ENCODE data around the gene ACAT1. TPM values are rescaled to one million over a fixed set of nuclear protein-coding genes. Genes with fewer than 3 reads are reported as not detected.

ACAT1 gene
- total RNA-seq, result 10 to 100 TPM; 68.5 to 71.6 TPM
- 45.2 TPM for polyA plus RNA-seq

DNA sequence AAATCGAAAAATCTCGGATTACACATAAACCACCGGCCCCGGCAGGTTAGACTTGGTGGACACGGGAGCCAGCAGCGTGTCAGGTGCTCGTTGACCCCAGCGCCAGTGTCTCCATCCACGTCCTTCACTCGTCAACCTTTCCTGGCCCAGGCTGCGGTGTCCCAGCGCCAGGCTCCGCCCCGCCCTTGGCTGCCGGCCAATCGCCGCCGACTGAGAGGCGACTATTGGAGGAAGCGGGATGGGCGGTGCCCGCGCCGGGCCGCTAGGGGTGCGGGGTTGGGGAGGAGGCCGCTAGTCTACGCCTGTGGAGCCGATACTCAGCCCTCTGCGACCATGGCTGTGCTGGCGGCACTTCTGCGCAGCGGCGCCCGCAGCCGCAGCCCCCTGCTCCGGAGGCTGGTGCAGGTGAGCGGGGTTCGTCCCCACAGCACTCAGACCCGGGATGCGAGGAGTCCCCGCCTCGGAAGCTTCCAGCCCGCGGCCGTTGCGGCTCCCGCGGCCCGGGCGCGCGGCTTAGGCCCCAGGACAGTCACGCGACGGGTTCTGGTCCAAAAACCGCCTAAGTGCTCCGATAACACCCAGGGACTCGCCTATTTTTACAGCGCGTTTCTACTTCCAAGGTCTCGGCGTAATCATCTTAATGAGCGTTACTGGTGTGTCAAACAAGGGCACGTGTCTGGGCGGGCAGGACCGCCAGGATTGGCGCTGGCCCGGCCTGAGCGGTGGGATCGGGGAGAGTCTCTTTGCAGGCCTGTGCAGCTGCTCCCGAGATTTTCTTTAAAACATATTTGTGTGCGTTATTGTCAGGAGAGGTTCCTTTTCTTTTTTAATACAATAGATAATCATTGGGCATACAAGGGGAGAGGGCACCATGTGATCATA, at the start of gene ACAT1:
ACAT1 (plus strand) TSS at position 294 of the 882 bp plus-strand sequence; CDS start at position 334, 40 bp downstream.
- peaks cover 5 to 6% (median 6%) of the 10 kb centered on the region in 3 donors for H3K36me3 Mint-ChIP-seq
- CTCF ChIA-PET, result interaction anchor here (0.8 kb wide), 1 partner anchor 9 kb away, joined by 3 read pairs; no protein-coding TSS in a partner anchor
- H3K4me1 Mint-ChIP-seq, result peaks cover 38 to 49% (median 46%) of the 10 kb centered on the region in 3 donors
- H3K27ac Mint-ChIP-seq, result peak within 1 kb of the TSS; percentile 52 to 94 (median 89)
- peak; percentile 93 to 97 (median 95) for DNase-seq
- Histone ChIP-seq H3K27ac (ENCODE audit: low read depth, low read length) (peak within 1 kb of the TSS; percentile 73), H3K4me1 (ENCODE audit: insufficient read depth, low read length) (peaks cover 39% of the 10 kb centered on the region), H3K27me3 (ENCODE audit: insufficient read depth, low read length, poor library complexity, severe bottlenecking) (no peaks in the 10 kb centered on the region), H3K9me3 (ENCODE audit: low read length) (no peaks in the 10 kb centered on the region), H3K4me3 (ENCODE audit: low read length) (peak within 1 kb of the TSS; percentile 86), H3K36me3 (ENCODE audit: insufficient read depth, low read length) (no peaks in the 10 kb centered on the region)
- H3K9me3 Mint-ChIP-seq, result no peaks in the 10 kb centered on the region
- POLR2A ChIA-PET, result interaction anchor here (0.6 kb wide), 1 partner anchor 404 kb away, joined by 6 read pairs; no protein-coding TSS in a partner anchor
- peak within 1 kb of the TSS; percentile 85 to 94 (median 91) for H3K4me3 Mint-ChIP-seq
- no peaks in the 10 kb centered on the region for H3K27me3 Mint-ChIP-seq

DNA sequence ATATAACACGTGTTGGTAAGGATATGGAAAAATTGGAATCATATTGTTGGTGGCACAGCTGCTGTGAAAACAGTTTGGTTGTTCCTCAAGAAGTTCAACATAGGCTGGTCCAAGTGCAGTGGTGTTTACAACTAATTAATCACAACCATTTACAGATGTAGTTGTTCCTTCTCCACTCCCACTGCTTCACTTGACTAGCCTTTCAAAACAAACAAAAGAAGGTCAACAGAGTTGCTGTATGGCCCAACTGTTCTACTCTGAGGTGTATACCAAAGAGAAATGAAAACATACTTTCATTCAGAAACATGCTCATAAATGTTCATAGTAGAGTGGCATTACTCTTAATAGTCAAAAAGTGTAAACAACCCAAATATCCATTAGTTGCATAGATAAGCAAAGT, 36.6 kb upstream of the ACAT1 start:
- CTCF ChIA-PET, result no interaction called here
- Histone ChIP-seq H3K4me1 (ENCODE audit: insufficient read depth, low read length) (no peaks in the 10 kb centered on the region), H3K27ac (ENCODE audit: low read depth, low read length) (no peak overlapping the region)

GRCh38 chr11:108085672-108086071, 35.7 kb upstream of the ACAT1 start:
- no peaks in the 10 kb centered on the region for H3K4me1 ChIP-seq (ENCODE audit: insufficient read depth, low read length)
- H3K27ac Mint-ChIP-seq, result no peak overlapping the region
- H3K27me3 Mint-ChIP-seq, result no peaks in the 10 kb centered on the region
- H3K9me3 Mint-ChIP-seq, result no peaks in the 10 kb centered on the region
- no peak overlapping the region for H3K4me3 Mint-ChIP-seq
- H3K4me3 ChIP-seq (ENCODE audit: low read length), result no peak overlapping the region
- H3K27me3 ChIP-seq (ENCODE audit: insufficient read depth, low read length, poor library complexity, severe bottlenecking), result no peaks in the 10 kb centered on the region
- H3K36me3 Mint-ChIP-seq, result peaks cover 9 to 61% (median 20%) of the 10 kb centered on the region in 3 donors
- H3K36me3 ChIP-seq (ENCODE audit: insufficient read depth, low read length), result peaks cover 17% of the 10 kb centered on the region
- POLR2A ChIA-PET, result no interaction called here
- H3K27ac ChIP-seq (ENCODE audit: low read depth, low read length), result no peak overlapping the region
- no peaks in the 10 kb centered on the region for H3K9me3 ChIP-seq (ENCODE audit: low read length)
- no peak for DNase-seq
- CTCF ChIA-PET, result no interaction called here
- H3K4me1 Mint-ChIP-seq, result peaks cover 0 to 4% (median 4%) of the 10 kb centered on the region in 3 donors

More for the DNA sequence above, 36.6 kb upstream of the ACAT1 start:
- H3K27me3 ChIP-seq (ENCODE audit: insufficient read depth, low read length, poor library complexity, severe bottlenecking), result no peaks in the 10 kb centered on the region
- peaks cover 0 to 4% (median 4%) of the 10 kb centered on the region in 3 donors for H3K4me1 Mint-ChIP-seq
- POLR2A ChIA-PET, result no interaction called here
- no peaks in the 10 kb centered on the region for H3K9me3 Mint-ChIP-seq
- H3K9me3 ChIP-seq (ENCODE audit: low read length), result no peaks in the 10 kb centered on the region
- H3K27ac Mint-ChIP-seq, result no peak overlapping the region
- H3K27me3 Mint-ChIP-seq, result no peaks in the 10 kb centered on the region
- peaks cover 17% of the 10 kb centered on the region for H3K36me3 ChIP-seq (ENCODE audit: insufficient read depth, low read length)
- H3K4me3 Mint-ChIP-seq, result no peak overlapping the region
- no peak overlapping the region for H3K4me3 ChIP-seq (ENCODE audit: low read length)
- peaks cover 9 to 68% (median 20%) of the 10 kb centered on the region in 3 donors for H3K36me3 Mint-ChIP-seq
- DNase-seq, result no peak

DNA sequence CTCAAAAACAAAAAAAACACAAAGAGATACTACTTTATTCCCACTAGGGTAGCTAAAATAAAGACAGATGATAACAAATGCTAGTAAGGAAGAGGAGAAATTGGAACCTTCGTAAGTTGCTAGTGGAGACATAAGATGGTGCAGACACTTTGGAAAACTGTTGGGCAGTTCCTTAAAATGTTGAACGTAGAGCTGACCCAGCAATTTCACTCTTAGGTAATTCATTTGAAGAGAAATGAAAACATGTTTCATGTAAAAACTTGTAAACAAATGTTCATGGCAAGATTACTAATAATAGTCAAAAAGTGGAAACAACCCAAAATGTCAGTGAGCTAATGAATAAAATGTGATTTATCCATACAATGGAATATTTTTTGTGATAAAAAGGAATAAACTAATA, 29.2 kb upstream of the ACAT1 start:
- Histone ChIP-seq H3K27me3 (ENCODE audit: insufficient read depth, low read length, poor library complexity, severe bottlenecking) (no peaks in the 10 kb centered on the region), H3K36me3 (ENCODE audit: insufficient read depth, low read length) (peaks cover 9% of the 10 kb centered on the region), H3K27ac (ENCODE audit: low read depth, low read length) (no peak overlapping the region), H3K9me3 (ENCODE audit: low read length) (no peaks in the 10 kb centered on the region), H3K4me1 (ENCODE audit: insufficient read depth, low read length) (no peaks in the 10 kb centered on the region), H3K4me3 (ENCODE audit: low read length) (no peak overlapping the region)
- no peaks in the 10 kb centered on the region for H3K27me3 Mint-ChIP-seq
- H3K4me3 Mint-ChIP-seq, result no peak overlapping the region
- POLR2A ChIA-PET, result no interaction called here
- H3K9me3 Mint-ChIP-seq, result no peaks in the 10 kb centered on the region
- H3K36me3 Mint-ChIP-seq, result peaks cover 0 to 60% (median 19%) of the 10 kb centered on the region in 3 donors
- H3K4me1 Mint-ChIP-seq, result peaks cover 0 to 2% (median 0%) of the 10 kb centered on the region in 3 donors
- no peak for DNase-seq
- CTCF ChIA-PET, result no interaction called here
- H3K27ac Mint-ChIP-seq, result peak overlapping the region in 2 of 8 donors; percentile 8 to 73

- Histone ChIP-seq H3K27me3 (ENCODE audit: insufficient read depth, low read length, poor library complexity, severe bottlenecking) (no peaks in the 10 kb centered on the region), H3K4me3 (ENCODE audit: low read length) (no peak overlapping the region), H3K9me3 (ENCODE audit: low read length) (no peaks in the 10 kb centered on the region), H3K4me1 (ENCODE audit: insufficient read depth, low read length) (no peaks in the 10 kb centered on the region), H3K27ac (ENCODE audit: low read depth, low read length) (no peak overlapping the region), H3K36me3 (ENCODE audit: insufficient read depth, low read length) (peaks cover 12% of the 10 kb centered on the region)
- no peak overlapping the region for H3K4me3 Mint-ChIP-seq
- H3K27me3 Mint-ChIP-seq, result no peaks in the 10 kb centered on the region
- no peaks in the 10 kb centered on the region for H3K9me3 Mint-ChIP-seq
- peaks cover 0 to 68% (median 22%) of the 10 kb centered on the region in 3 donors for H3K36me3 Mint-ChIP-seq
- H3K4me1 Mint-ChIP-seq, result peaks cover 0 to 2% (median 0%) of the 10 kb centered on the region in 3 donors
- ChIA-PET CTCF (no interaction called here), POLR2A (no interaction called here)
- DNase-seq, result no peak
- H3K27ac Mint-ChIP-seq, result peak overlapping the region in 4 of 8 donors; percentile 52 to 94 (median 75)
Measured at GRCh38 chr11:108093128-108093904, 28.1 kb upstream of the ACAT1 start.

GRCh38 chr11:108097179-108097578, 24.2 kb upstream of the ACAT1 start:
- Histone ChIP-seq H3K36me3 (ENCODE audit: insufficient read depth, low read length) (peaks cover 12% of the 10 kb centered on the region), H3K9me3 (ENCODE audit: low read length) (no peaks in the 10 kb centered on the region), H3K4me3 (ENCODE audit: low read length) (no peak overlapping the region), H3K27ac (ENCODE audit: low read depth, low read length) (no peak overlapping the region), H3K4me1 (ENCODE audit: insufficient read depth, low read length) (no peaks in the 10 kb centered on the region), H3K27me3 (ENCODE audit: insufficient read depth, low read length, poor library complexity, severe bottlenecking) (no peaks in the 10 kb centered on the region)
- no peak overlapping the region for H3K4me3 Mint-ChIP-seq
- no peaks in the 10 kb centered on the region for H3K4me1 Mint-ChIP-seq
- CTCF ChIA-PET, result no interaction called here
- no peaks in the 10 kb centered on the region for H3K27me3 Mint-ChIP-seq
- no peaks in the 10 kb centered on the region for H3K9me3 Mint-ChIP-seq
- peak overlapping the region in 3 of 8 donors; percentile 27 to 72 (median 37) for H3K27ac Mint-ChIP-seq
- POLR2A ChIA-PET, result no interaction called here
- no peak for DNase-seq
- peaks cover 0 to 70% (median 19%) of the 10 kb centered on the region in 3 donors for H3K36me3 Mint-ChIP-seq

GRCh38 chr11:108101090-108101775, 20.1 kb upstream of the ACAT1 start:
- peaks cover 5% of the 10 kb centered on the region for H3K36me3 ChIP-seq (ENCODE audit: insufficient read depth, low read length)
- CTCF ChIA-PET, result no interaction called here
- peak overlapping the region in 5 of 8 donors; percentile 19 to 86 (median 45) for H3K27ac Mint-ChIP-seq

More at GRCh38 chr11:108101090-108101775, 20.1 kb upstream of the ACAT1 start:
- no peak for DNase-seq
- no peak overlapping the region for H3K4me3 ChIP-seq (ENCODE audit: low read length)
- H3K27me3 Mint-ChIP-seq, result no peaks in the 10 kb centered on the region
- peaks cover 4 to 72% (median 12%) of the 10 kb centered on the region in 3 donors for H3K36me3 Mint-ChIP-seq
- H3K9me3 ChIP-seq (ENCODE audit: low read length), result no peaks in the 10 kb centered on the region
- no peaks in the 10 kb centered on the region for H3K4me1 ChIP-seq (ENCODE audit: insufficient read depth, low read length)
- H3K4me1 Mint-ChIP-seq, result no peaks in the 10 kb centered on the region
- H3K27me3 ChIP-seq (ENCODE audit: insufficient read depth, low read length, poor library complexity, severe bottlenecking), result no peaks in the 10 kb centered on the region
- no peaks in the 10 kb centered on the region for H3K9me3 Mint-ChIP-seq
- no peak overlapping the region for H3K27ac ChIP-seq (ENCODE audit: low read depth, low read length)
- no peak overlapping the region for H3K4me3 Mint-ChIP-seq
- POLR2A ChIA-PET, result no interaction called here
